Activated T-cell treated with anti-CD3 and anti-CD28 coated beads, Interleukin-2, amount 50 U/mL, for 48 hours (primary cell): ENCODE data around the gene C2CD2.

Experiments
- DNase-seq, 2 experiments: peaks; one replicate each; pipeline ENCODE4 v3.0.0-alpha.2; 2020

Gene C2CD2

GRCh38 chr21:41881051-41881450, 72.8 kb downstream of the C2CD2 start:
- DNase-seq = no peak

DNA sequence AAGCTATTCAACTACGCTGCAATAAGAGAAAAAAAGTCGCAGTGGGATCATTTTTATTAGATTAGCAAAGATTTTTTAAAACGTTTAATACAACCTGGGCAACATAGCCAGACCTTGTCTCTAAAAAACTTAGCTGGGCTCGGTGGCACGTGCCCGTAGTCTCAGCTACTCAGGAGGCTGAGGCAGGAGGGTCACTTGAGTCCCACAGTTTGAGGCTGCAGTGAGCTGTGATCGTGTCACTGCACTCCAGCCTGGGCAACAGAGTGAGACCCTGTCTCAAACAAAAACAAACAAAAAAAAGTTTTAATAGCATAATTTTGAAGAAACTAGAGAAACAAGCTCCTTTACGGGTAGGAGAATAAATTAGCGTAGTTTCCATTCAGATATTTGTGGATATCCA, 73.7 kb downstream of the C2CD2 start:
- DNase-seq = peak in 1 of 2 experiments; percentile 36

DNA sequence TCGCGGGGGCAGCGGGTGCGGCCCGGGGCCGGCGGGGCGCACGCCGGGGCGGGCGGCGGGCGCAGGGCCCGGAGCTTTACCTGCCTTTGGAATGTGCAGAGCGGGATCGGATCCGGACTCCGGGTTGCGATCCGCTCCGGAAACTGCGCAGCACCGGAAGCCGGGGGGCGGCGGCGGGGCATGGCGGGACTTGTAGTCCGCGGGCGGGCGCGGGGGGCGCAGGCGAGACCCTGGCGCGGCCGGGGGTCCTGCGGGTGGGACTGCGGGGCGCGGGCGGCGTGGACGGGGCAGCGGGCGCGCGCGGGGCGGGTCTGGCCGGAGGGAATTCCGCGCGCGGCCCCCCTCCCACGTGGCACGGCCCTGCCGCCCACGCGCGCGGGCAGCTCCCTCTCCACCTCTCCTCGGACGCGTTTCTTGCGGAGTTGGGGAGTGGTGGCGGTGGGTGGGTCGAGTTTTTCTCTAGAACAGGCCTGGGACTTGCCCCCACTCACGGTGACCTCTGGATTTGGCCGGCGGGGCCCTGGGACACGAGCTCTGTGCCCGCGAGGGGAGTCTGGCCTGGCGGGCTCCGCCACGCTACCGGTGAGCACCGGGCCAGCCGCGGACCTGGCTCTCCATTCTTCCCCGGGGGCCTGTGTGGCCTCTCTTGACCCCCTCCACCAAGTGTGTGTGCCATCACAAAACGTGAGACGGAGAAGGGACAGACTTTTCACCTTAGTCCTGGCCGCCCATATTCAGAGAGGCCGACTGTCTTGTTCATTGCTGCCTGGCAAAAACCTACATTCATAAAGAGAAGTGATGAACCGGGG, 74.4 kb downstream of the C2CD2 start, which contains the start of gene PRDM15:
Gene PRDM15, minus strand, starts transcription at position 155 of the 809 bp plus-strand sequence. CDS start 18,981 bp downstream, outside the sequence.
- peak; percentile 88 to 91 for DNase-seq

- DNase-seq = peak; percentile 78 to 85
Observed at GRCh38 chr21:41878831-41879189, 75.0 kb downstream of the C2CD2 start.

DNA sequence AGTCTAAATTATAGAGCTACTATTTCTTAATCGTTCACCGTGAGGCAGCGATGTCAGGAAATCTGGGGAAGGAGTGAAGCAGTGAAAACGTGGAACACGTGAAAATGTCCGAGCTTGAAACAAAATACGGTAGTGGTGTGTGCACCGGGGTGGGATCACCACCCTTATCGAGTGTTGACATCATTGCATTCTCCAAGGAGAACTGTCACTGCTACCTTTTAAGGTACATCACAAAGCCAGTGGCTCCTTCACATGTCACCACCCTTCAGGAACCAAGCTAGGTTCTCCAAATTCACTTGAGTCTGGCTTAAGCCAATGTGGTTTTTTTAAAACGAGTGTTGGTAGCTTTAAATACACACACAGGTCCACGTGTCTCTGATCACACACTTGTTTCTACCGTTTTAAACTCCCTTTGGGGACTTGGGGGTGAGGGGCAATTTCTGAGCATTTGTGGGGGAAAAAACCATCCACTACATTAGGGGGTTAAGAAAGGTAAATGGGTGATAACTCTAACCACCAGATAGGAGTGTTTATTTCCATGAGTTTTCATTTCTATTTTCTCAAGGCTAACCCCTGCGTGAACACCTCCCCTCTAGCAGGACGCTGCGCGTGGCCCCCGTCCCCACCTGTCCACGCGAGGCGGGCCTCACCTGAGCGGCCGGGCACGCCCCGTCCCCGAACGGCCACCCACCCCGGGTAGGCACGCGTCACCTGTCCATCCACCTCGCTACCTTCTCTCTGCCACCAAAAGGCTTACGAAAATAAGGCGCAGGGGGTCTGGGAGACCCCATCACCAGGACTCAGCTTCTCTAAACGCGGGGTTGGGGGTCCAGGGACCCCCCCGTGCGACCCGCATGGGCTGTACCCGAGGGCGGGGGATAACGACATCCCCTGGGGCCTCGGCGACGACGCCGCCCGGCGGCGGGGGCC, 75.7 kb downstream of the C2CD2 start:
- peak; percentile 57 to 61 for DNase-seq

GRCh38 chr21:41876928-41877652, 76.7 kb downstream of the C2CD2 start:
- DNase-seq = no peak

DNA sequence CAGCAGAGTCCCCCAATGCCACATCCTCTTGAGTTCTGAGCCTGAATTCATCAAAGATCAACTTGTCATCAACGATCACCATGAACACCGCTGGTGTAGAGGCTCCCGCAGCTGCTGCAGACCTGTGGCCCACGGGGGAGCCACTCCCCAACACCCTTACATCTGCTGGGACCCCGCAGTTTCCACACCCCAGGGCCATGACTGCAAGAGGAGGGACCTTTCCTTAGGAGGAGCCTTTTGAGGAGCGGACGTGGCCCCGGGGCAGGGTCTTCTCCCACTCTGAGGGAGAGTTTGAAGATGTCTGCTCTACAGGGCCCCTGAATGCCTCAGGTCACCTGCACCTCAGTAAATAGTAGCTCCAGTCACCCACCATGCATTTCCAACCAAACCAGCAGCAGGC, 77.4 kb downstream of the C2CD2 start:
- no peak for DNase-seq

DNA sequence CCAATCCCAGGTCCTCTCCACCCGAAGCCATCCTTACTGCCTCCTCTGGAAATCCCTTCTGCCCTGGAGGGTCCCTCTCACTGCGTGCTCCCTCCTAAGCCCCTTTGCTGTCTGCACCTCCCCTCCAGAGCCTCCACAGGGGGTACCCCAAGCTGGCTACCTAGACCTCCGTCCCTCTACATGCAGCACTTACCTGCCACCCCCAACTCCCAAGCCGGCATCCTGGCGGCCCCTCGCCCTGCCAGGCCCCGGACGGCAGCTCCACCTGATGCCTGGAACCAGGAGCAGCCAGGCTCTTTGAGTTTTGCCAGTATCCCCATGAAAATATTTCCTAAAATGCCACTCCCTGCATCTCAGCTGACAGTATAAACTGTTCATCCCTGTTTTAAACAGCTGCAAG, 78.7 kb downstream of the C2CD2 start:
- no peak for DNase-seq

GRCh38 chr21:41874611-41875010, 79.2 kb downstream of the C2CD2 start:
- no peak for DNase-seq

- no peak for DNase-seq
Observed at GRCh38 chr21:41873426-41873825, 80.4 kb downstream of the C2CD2 start.

DNA sequence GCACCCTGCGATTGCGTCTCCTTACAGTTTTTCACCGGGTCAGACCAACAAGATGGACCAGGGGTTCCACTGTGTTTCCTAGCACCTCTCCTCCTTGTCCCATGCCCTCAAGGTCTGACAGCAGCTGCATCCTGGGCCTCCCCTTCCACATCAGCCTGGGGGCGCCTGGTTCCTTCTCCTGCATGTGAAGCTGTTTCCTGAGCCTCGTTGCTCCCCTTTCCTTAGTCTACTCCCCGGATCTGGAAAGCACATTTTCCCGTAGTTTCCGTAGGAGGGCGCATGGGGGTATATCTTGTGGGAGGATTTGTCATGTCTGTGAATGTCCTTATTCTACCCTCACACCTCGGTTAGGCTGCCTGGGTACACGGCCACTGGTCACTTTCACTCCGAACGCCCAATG, 80.8 kb downstream of the C2CD2 start:
- DNase-seq = no peak

DNA sequence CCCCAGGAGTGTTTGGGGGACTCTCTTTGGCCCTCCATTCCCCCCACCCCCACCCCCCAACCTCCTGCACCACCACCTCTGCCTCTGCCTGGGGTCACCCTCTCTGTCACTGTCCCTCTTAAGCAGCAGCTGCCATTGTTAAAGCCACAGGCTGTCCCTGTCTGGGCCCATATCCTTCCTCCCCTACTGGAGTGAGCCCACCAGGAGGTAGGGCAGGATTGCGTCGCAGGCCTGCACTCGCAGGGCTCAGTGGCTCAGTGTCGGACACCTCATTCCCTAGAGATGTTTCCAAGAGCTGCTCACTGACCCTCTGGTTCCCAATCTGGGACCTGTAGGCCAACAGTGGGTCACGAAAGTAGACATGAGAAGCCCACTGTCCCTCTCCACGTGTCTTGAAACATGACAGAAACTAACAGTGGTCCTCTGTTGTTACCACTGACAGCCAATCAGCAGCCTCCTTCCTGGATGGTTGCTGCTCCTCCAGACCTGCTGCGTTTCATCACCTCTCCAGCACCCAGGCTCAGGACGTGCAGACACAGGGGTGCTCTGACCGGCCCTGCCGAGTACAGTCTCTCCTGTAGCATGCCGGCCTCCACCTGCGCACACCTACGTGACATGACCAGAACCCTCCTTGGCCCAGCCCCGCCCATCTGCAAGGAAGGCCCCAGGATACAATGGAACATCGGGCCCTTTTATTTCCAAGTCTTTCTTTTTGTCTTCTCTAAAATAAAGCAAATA, 82.4 kb downstream of the C2CD2 start:
- DNase-seq = no peak

DNA sequence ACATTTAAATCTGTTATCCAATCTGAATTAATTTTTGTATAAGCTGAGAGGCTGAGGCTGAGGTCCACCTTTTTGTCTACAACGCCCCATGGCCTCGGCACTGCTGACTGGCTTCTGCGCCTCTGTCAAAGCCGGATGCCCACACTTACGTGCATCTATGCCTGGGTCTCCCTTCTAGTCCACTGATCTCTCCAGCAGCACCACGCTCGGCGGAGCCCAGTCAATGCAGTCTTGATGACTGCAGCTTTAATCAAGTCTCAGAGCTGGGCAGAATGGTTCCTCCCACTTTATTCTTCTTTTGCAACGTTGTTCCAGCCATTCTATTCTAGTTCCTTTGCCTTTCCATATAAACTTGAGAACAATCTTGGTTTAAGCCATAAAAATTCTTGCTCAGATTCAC, 84.0 kb downstream of the C2CD2 start:
- DNase-seq = no peak

GRCh38 chr21:41868062-41868710, 85.6 kb downstream of the C2CD2 start:
- DNase-seq = no peak

- no peak for DNase-seq
Observed at GRCh38 chr21:41867313-41867712, 86.5 kb downstream of the C2CD2 start.

- no peak for DNase-seq
Observed at GRCh38 chr21:41866274-41866809, 87.5 kb downstream of the C2CD2 start.

- no peak for DNase-seq
Observed at GRCh38 chr21:41865002-41865777, 88.6 kb downstream of the C2CD2 start.

DNA sequence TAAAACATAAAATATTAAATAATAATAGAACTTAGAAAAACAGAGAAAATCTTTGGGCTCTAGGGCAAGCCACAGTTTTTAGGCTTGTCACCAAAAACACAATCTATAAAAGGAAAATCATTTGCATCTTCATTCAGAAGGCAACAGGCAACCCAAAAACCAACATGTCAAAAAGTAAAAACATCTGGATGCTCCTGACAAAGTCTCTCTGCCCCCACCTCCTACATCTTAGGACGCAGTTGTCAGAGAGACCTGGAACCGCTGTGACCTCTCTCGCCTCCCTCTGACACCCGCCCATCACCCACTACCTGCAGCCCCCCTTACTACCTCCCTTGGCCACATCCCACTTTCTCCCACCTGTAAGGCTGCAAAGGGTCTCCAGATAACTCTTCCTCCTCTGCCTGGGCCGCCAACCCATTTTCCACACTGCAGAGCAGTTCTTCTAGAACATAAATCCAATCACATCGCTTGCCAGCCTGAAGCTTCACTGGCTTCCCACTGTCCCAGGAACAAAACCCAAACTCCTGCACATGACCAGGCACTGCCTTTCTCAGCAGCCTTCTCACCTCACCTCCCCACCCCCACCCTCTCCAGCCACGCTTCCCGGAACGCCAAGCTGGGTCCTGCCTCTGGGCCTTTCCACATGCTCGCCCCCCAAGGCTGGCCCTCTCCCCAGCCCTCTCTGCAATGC, 89.4 kb downstream of the C2CD2 start:
- no peak for DNase-seq

DNA sequence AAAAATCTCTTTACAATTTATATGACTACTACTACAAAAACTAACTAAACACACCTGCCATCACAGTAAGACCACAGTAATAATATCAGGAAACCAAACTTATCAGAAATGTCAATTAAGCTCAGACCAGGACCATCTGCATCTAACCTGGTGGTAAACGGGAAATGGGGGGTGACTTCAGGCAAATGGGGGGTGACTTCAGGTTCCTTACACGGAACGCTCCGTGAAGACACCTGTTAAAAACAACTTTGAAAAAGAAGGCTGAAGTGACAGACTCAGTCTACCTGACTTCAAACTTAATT, 90.4 kb downstream of the C2CD2 start:
- DNase-seq = no peak

DNA sequence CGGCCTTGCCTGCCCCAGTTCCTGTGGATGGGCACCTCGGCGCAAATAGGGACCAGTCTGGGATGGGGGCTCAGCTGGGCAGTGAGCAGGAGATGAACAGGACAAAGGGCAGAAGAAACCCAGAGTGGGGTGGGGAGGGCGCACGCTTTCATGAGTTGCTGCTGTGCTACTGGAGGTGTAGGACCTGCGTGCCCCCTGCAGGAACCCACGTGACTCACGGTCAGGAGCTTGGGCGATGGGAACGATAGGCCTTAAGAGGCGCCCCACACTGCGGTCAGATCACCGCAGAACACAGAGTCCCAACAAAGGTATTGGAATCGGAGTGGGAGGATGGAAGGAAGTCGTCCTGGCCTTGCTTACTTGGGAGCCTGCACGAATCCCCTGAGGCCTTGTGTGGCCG, 91.8 kb downstream of the C2CD2 start:
- DNase-seq = no peak
